Fibroblast of skin of left biceps (primary cell): ENCODE data around the gene OR2T8.
"Not testable (repeated sequence)": the region's sequence is repeated elsewhere in the genome, so short reads cannot be mapped to it uniquely, and the experiment has no call there.

Experiments
- DNase-seq, 2 experiments: peaks; one replicate each; pipeline ENCODE4 v3.0.0-alpha.2; 2013; ENCODE audit warnings: low read depth in 2 of 2

The OR2T8 gene

GRCh38 chr1:247919952-247920351 is at the start of gene OR2T8:
OR2T8 (plus strand) TSS chr1:247920252; CDS start chr1:247921018, 766 bp downstream.
- no peak for DNase-seq

- no peak for DNase-seq
Observed at GRCh38 chr1:247883346-247883745, 36.7 kb upstream of the OR2T8 start.

GRCh38 chr1:247884797-247885413 is 35.1 kb upstream of the OR2T8 start:
- no peak for DNase-seq

DNA sequence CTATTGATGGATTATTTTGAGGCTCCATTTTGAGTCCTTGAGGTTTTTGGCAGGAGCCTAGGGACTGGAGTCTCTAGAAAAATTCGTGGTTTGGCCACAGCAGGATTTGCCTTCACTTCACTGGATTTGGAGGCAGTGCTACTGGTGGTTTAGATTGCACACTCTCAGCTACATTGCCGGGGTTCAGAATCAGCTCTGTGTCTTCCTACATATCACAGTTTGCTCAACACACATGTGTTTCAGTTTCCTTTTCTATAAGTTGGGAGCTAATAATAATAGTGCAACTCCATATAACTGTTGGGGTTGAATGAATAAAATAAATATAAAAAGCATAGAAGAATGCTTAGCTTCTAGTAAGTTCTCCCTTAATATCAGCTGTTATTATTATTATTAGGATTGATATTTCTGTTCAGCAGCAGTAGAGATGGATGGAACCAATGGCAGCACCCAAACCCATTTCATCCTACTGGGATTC is 24.9 kb upstream of the OR2T8 start, which contains the start of gene OR2W3:
Gene OR2W3, plus strand, starts transcription at position 425 of the 475 bp plus-strand sequence. Its CDS starts 0 bp downstream, at position 425.
- DNase-seq: no peak

GRCh38 chr1:247895976-247896375 is 24.1 kb upstream of the OR2T8 start:
- DNase-seq: no peak

GRCh38 chr1:247904122-247904521 is 15.9 kb upstream of the OR2T8 start:
- no peak for DNase-seq

- DNase-seq: no peak
Observed at GRCh38 chr1:247905181-247905580, 14.9 kb upstream of the OR2T8 start.

DNA sequence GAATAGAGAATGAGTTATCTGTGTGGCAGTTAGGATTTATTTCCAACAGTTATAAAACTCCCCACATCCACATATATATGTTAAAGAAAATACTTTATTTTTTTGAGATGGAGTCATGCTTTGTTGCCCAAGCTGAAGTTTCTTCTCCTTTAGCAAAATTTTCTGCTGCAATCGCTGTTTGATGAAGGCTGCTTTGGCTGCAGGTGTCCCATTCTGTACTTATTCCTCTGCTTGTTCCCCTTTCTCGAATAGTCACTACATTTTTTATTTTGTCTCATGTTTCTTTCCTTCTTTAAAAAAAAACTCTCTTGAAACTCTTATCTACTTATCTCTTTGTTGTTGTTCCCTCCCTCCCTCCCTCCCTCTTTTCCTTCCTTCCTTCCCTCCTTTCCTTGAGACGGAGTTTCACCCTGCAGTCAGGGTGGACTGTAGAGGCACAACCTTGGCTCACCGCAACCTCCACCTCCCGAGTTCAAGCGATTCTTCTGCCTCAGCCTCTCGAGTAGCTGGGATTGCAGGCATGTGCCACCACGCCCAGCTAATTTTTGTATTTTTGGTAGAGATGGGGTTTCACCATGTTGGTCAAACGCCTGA is 14.0 kb upstream of the OR2T8 start:
- no peak for DNase-seq

DNA sequence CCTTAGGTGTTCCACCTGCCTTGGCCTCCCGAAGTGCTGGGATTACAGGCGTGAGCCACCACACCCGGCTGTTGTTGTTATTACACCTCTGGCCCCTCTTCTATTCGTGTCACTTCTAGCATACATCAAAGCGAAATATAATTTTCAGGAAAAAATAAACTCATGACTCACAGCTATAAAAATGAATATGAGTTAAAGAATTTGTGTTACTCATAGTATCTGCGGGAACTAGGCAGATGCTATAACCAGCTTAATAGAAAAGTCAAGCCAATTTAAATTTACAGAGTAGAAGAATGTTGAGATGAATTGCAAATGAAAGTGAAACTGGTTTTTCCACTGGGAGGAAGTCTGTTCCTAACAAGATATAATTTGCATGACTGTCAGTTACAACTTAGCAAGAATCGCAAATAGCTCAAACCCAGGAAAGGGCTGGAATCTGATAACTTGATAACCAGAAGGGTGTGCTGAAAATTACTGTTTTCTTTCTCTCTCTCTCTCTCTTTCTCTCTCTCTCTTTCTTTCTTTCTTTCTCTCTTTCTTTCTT is 13.5 kb upstream of the OR2T8 start:
- no peak for DNase-seq

GRCh38 chr1:247908766-247909165 is 11.3 kb upstream of the OR2T8 start:
- no peak for DNase-seq

- DNase-seq: no peak
Observed at GRCh38 chr1:247913786-247914185, 6.3 kb upstream of the OR2T8 start.

GRCh38 chr1:247914941-247915662 is 5.0 kb upstream of the OR2T8 start:
- no peak for DNase-seq

DNA sequence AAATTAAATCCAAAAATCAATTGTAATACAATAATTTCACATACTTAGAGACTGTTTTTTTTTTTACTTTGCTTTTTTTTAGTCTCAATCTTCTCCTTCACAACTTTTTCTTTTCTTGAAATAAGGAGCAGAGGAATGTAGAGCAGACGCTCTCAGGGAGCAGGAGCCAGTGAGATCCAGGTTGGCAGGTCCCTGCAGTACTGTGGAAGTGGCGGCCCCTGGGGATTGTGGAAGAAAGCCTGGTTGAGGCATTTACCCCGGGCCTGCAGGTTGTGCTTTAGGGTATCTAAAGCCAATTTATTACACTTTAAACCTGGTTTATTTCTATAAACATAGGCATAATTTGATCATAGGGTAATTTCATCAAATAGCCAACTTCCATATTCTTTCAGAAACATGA is 3.9 kb downstream of the OR2T8 start:
- no peak for DNase-seq

DNA sequence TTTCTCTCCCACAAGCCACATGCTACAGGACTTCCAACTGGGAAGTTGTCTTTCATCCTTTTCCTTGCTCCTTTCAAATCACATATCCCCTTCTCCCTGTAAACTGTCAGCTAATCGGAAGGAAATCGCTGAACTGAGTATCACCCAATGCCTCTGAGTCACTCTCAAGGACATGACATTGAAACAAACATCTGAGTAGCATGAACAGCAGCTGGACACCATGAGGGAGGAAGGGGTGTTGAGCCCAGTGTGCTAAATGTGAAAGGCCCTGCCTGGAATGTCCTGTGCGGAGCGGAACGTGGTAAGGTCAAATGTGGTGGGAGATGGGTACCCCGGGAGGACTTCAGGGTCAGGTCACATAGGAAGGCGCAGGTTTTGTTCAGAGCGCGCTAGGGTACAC is 4.8 kb downstream of the OR2T8 start, which contains the start of gene OR2AJ1:
Gene OR2AJ1, plus strand, starts transcription at position 22 of the 400 bp plus-strand sequence. CDS start 8,880 bp downstream, outside the sequence.
- DNase-seq: no peak

DNA sequence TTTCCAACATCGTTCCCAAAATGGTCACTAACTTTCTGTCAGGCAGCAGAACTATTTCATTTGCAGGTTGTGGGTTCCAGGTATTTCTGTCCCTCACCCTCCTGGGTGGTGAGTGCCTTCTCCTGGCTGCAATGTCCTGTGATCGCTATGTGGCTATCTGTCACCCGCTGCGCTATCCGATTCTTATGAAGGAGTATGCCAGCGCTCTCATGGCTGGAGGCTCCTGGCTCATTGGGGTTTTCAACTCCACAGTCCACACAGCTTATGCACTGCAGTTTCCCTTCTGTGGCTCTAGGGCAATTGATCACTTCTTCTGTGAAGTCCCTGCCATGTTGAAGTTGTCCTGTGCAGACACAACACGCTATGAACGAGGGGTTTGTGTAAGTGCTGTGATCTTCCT is 13.9 kb downstream of the OR2T8 start:
- DNase-seq: no peak

DNA sequence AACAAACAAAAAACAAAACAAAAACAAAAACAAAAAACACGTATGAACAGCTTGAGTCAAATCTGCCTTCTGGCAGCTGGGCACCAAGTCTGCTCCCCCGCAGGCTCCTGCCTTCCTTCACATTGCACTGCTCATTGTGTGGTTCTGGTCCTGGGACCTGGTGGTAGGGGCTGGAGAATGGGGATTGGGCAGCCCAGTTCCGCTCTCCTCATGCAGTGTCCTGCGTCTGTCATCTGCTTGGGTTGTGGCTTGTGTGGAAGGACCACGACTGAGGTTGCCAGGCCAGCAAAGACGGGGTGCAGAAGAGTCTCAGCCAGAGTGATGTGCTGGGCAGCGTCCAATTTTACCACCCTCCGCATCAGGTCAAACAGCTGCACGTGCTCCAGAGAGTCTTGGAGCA is 15.7 kb downstream of the OR2T8 start:
- DNase-seq: no peak

DNA sequence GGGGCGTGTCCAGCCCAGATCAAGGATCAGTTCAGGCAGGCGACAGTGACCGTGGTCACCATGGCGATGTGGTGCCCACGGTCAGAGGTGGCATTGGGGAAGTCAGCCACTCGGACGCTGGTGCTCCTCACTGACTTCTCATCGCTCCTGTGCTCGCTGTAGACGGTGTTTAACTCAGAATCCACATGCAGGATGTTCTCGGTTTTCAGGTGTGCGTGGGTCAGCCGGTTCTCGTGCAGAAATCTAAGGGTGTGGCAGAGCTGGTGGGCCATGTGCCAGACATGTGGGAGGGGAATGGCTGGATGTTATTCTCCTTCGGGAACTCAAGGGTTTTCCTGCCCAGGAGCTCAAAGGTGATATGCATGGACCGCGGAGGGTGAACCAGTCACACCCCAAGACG is 16.4 kb downstream of the OR2T8 start:
- DNase-seq: no peak

DNA sequence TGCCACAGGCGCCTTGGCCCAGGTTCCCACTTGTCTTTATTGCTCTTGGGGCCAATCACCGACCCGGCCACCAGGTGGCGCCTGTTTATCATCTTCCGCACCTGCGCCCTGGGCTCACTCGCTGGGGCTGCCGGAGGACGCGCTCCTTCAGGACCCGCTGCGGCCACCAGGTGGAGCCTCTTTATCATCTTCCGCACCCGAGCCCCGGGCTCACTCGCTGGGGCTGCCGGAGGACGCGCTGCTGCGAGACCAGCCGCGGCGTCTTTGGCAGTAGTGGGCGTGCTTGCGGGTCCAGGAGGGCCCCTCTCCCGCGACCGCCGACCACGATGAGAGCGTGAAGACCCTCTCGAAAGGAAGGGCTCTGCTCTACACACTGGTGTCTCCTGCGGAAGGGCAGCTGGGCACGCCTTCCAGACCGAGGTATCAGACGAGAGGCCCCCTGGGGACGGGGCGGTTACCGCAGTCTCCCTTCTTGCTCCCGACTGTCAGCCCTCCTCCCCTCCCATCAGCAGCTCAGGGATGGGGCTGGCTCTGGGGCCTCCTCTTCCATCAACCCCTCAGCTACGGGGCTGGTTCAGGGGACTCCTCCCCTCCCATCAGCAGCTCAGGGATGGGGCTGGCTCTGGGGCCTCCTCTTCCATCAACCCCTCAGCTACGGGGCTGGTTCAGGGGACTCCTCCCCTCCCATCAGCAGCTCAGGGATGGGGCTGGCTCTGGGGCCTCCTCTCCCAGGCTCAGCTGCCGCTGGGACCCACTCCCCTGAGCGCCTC is 17.1 kb downstream of the OR2T8 start:
- DNase-seq: not testable (repeated sequence)

- DNase-seq: no peak
Observed at GRCh38 chr1:247942624-247943023, 22.6 kb downstream of the OR2T8 start.

GRCh38 chr1:247948558-247948957 is 28.5 kb downstream of the OR2T8 start, which contains the start of gene OR2L8:
OR2L8 (plus strand) TSS chr1:247948858; CDS start chr1:247948858, 0 bp downstream.
- DNase-seq: no peak

GRCh38 chr1:247953408-247953807 is 33.4 kb downstream of the OR2T8 start:
- no peak for DNase-seq

GRCh38 chr1:247961791-247962190 is 41.7 kb downstream of the OR2T8 start:
- no peak for DNase-seq
